Measurements from ENCODE around the gene RGS17. TPM values are rescaled to one million over a fixed set of nuclear protein-coding genes. Genes with fewer than 3 reads are reported as not detected.

RGS17 gene
- total RNA-seq, result 1 to 10 TPM; 2.4 to 6.2 (median 3.5) TPM

GRCh38 chr6:153131037-153131981 lies at the start of gene RGS17:
TSS of gene RGS17 (minus strand) at chr6:153131282. CDS start at chr6:153044018, 87,264 bp downstream.
- TF ChIP-seq, protein P1, sequence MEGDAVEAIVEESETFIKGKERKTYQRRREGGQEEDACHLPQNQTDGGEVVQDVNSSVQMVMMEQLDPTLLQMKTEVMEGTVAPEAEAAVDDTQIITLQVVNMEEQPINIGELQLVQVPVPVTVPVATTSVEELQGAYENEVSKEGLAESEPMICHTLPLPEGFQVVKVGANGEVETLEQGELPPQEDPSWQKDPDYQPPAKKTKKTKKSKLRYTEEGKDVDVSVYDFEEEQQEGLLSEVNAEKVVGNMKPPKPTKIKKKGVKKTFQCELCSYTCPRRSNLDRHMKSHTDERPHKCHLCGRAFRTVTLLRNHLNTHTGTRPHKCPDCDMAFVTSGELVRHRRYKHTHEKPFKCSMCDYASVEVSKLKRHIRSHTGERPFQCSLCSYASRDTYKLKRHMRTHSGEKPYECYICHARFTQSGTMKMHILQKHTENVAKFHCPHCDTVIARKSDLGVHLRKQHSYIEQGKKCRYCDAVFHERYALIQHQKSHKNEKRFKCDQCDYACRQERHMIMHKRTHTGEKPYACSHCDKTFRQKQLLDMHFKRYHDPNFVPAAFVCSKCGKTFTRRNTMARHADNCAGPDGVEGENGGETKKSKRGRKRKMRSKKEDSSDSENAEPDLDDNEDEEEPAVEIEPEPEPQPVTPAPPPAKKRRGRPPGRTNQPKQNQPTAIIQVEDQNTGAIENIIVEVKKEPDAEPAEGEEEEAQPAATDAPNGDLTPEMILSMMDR (IDR thresholded peaks at IDR 0.05; ENCODE audit: low read depth), result no peak

- TF ChIP-seq, protein P1 (IDR thresholded peaks at IDR 0.05; ENCODE audit: low read depth), result no peak
These were observed 41.7 kb upstream of the RGS17 start for GRCh38 chr6:153172815-153173214.

GRCh38 chr6:153170511-153170910 lies 39.4 kb upstream of the RGS17 start:
- TF ChIP-seq, protein P1 (IDR thresholded peaks at IDR 0.05; ENCODE audit: low read depth), result no peak

- TF ChIP-seq, protein P1 (IDR thresholded peaks at IDR 0.05; ENCODE audit: low read depth), result no peak
These were observed 36.8 kb upstream of the RGS17 start for GRCh38 chr6:153167907-153168306.

DNA sequence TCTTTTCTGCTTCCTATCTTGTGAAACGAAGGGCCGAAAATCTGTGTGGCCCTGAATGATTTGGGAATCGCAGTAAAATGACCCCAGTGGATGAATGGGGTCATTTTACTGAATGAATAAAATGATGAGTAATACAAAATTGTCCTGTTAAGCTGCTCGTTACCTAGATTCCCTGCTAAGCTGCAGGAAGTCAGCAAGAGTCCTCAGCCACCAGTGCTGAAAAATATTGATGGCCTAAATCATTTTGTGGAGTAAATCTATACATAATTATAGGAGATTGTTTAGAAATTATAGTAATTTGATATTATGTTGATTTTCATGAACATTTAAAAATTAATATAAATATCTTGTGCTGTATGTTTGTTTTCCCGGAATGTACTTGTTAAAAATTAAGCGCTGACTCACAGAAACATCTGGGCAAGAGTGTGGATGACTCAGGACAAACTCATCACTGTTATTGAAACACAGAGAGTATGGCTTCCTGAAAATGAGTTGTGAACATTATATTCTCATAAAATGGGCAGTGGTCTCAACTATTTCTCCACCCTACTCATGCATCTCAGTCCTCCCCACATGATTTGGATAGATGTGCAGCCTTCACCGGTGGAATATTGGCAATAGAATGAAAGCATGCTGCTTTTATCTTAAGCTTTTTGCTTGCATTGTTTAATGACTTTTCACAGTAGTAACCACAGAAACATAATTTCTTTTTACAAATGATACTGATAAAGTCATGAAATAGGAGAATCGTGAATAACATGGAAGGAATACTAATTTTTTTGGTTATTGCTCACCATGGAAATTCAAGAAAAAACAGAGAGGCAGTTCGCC lies 36.2 kb upstream of the RGS17 start:
- TF ChIP-seq, protein P1 (IDR thresholded peaks at IDR 0.05; ENCODE audit: low read depth), result no peak

GRCh38 chr6:153162646-153163045 lies 31.6 kb upstream of the RGS17 start:
- TF ChIP-seq, protein P1 (IDR thresholded peaks at IDR 0.05; ENCODE audit: low read depth), result no peak

- TF ChIP-seq, protein P1 (IDR thresholded peaks at IDR 0.05; ENCODE audit: low read depth), result no peak
These were observed 31.1 kb upstream of the RGS17 start for GRCh38 chr6:153162172-153162571.

Measured in subcutaneous adipose tissue (tissue), 4 donors.